H9 (cell line): ENCODE data around the gene TMEM63B. TPM values are rescaled to one million over a fixed set of nuclear protein-coding genes. Genes with fewer than 3 reads are reported as not detected.
A peak's percentile ranks its signal among the peaks of the same experiment; 100 is the strongest.

Experiments used
- DNase-seq: peaks from one replicate; pipeline ENCODE4 v3.0.0-alpha.2; 2017
- H2AFZ ChIP-seq: one replicate; pipeline ENCODE4 v1.6.1; 2013; ENCODE audit warnings: mild to moderate bottlenecking, low read length, control low read depth, moderate library complexity
- H2AK5ac ChIP-seq: 2 replicates; pipeline ENCODE4 v1.6.1; 2013; ENCODE audit warnings: low read length, control low read depth, mixed read lengths; ENCODE audit not compliant: insufficient read length
- H2BK120ac ChIP-seq: one replicate; pipeline ENCODE4 v1.6.1; 2013; ENCODE audit warnings: low read depth, mild to moderate bottlenecking, low read length, control low read depth, inconsistent platforms; ENCODE audit not compliant: poor library complexity, severe bottlenecking
- H2BK12ac ChIP-seq: 2 replicates; pipeline ENCODE4 v1.6.1; 2013; ENCODE audit warnings: low read length, control low read depth, mixed read lengths, low read depth; ENCODE audit not compliant: insufficient read length
- H2BK15ac ChIP-seq: 2 replicates; pipeline ENCODE4 v1.6.1; 2013; ENCODE audit warnings: low read depth, low read length, control low read depth
- H2BK20ac ChIP-seq: one replicate; pipeline ENCODE4 v1.6.1; 2013; ENCODE audit warnings: low read depth, mild to moderate bottlenecking, low read length, control low read depth, inconsistent platforms; ENCODE audit not compliant: poor library complexity, severe bottlenecking
- H2BK5ac ChIP-seq: 2 replicates; pipeline ENCODE4 v1.6.1; 2013; ENCODE audit warnings: low read length, control low read depth, mixed read lengths; ENCODE audit not compliant: insufficient read length
- H3K14ac ChIP-seq: 2 replicates; pipeline ENCODE4 v1.6.1; 2013; ENCODE audit warnings: low read length, control low read depth; ENCODE audit not compliant: insufficient read depth
- H3K18ac ChIP-seq: 2 replicates; pipeline ENCODE4 v1.6.1; 2013; ENCODE audit warnings: low read depth, mild to moderate bottlenecking, mixed read lengths, low read length, control low read depth; ENCODE audit not compliant: insufficient read length
- H3K23ac ChIP-seq: 2 replicates; pipeline ENCODE4 v1.6.1; 2013; ENCODE audit warnings: low read length, control low read depth, mixed read lengths, low read depth; ENCODE audit not compliant: insufficient read length
- H3K23me2 ChIP-seq: 2 replicates; pipeline ENCODE4 v1.6.1; 2013; ENCODE audit warnings: low read depth, mild to moderate bottlenecking, mixed read lengths, low read length, control low read depth; ENCODE audit not compliant: insufficient read length, poor library complexity, severe bottlenecking
- H3K27ac ChIP-seq: 2 replicates; pipeline ENCODE4 v1.5.1; 2013; ENCODE audit warnings: low read length, control low read depth, mixed read lengths, low read depth; ENCODE audit not compliant: insufficient read length
- H3K27me3 ChIP-seq: 2 replicates; pipeline ENCODE4 v1.6.1; 2013; ENCODE audit warnings: low read length, control low read depth, inconsistent platforms; ENCODE audit not compliant: insufficient read depth
- H3K4ac ChIP-seq: 2 replicates; pipeline ENCODE4 v1.6.1; 2013; ENCODE audit warnings: low read depth, mild to moderate bottlenecking, control low read depth, inconsistent platforms, low read length, moderate library complexity
- H3K4me1 ChIP-seq: 2 replicates; pipeline ENCODE4 v1.6.1; 2013; ENCODE audit warnings: low read length, control low read depth, inconsistent platforms; ENCODE audit not compliant: insufficient read depth
- H3K4me2 ChIP-seq: 2 replicates; pipeline ENCODE4 v1.6.1; 2013; ENCODE audit warnings: low read length, control low read depth, mixed read lengths; ENCODE audit not compliant: insufficient read length, insufficient read depth
- H3K56ac ChIP-seq: 2 replicates; pipeline ENCODE4 v1.6.1; 2013; ENCODE audit warnings: low read depth, mild to moderate bottlenecking, mixed read lengths, low read length, control low read depth; ENCODE audit not compliant: insufficient read length
- H3K79me1 ChIP-seq: 2 replicates; pipeline ENCODE4 v1.6.1; 2013; ENCODE audit warnings: low read depth, mild to moderate bottlenecking, moderate library complexity, low read length, control low read depth, inconsistent platforms; ENCODE audit not compliant: insufficient read depth, poor library complexity, severe bottlenecking
- H3K79me2 ChIP-seq: 2 replicates; pipeline ENCODE4 v1.6.1; 2013; ENCODE audit warnings: low read length, control low read depth, inconsistent platforms; ENCODE audit not compliant: insufficient read depth
- H3K9ac ChIP-seq: 2 replicates; pipeline ENCODE4 v1.6.1; 2013; ENCODE audit warnings: low read length, control low read depth, mixed read lengths; ENCODE audit not compliant: insufficient read length; ENCODE audit errors: extremely low read depth
- H3K9me3 ChIP-seq: one replicate; pipeline ENCODE4 v1.6.1; 2013; ENCODE audit warnings: low read depth, low read length, inconsistent platforms; ENCODE audit not compliant: control insufficient read depth
- H3T11ph ChIP-seq: one replicate; pipeline ENCODE4 v1.6.1; 2013; ENCODE audit warnings: mild to moderate bottlenecking, low read length, control low read depth, inconsistent platforms
- H4K20me1 ChIP-seq: one replicate; pipeline ENCODE4 v1.6.1; 2013; ENCODE audit not compliant: control insufficient read depth, insufficient read length, insufficient read depth
- H4K5ac ChIP-seq: 2 replicates; pipeline ENCODE4 v1.6.1; 2013; ENCODE audit warnings: low read depth, mild to moderate bottlenecking, mixed read lengths, low read length, control low read depth; ENCODE audit not compliant: insufficient read length
- H4K8ac ChIP-seq: replicated peaks from 2 replicates; pipeline ENCODE4 v1.6.1; 2013; ENCODE audit warnings: low read length, control low read depth, mixed read lengths, low read depth; ENCODE audit not compliant: insufficient read length
- H4K91ac ChIP-seq: 2 replicates; pipeline ENCODE4 v1.6.1; 2013; ENCODE audit warnings: low read depth, mild to moderate bottlenecking, moderate library complexity, mixed read lengths, low read length, control low read depth; ENCODE audit not compliant: insufficient read length
- H3K27ac Mint-ChIP-seq, 3 experiments: 2 replicates in 2 of 3; 3 replicates in 1 of 3; pipeline ENCODE4 v1.8.0; 2020 to 2021; ENCODE audit warnings: mixed read lengths in 3 of 3, mild to moderate bottlenecking in 1 of 3, moderate library complexity in 1 of 3
- H3K27me3 Mint-ChIP-seq: 2 replicates; pipeline ENCODE4 v1.8.0; 2021; ENCODE audit warnings: low read depth, mild to moderate bottlenecking, moderate library complexity, mixed read lengths
- H3K36me3 Mint-ChIP-seq, 3 experiments: 2 replicates in 2 of 3; 3 replicates in 1 of 3; pipeline ENCODE4 v1.8.0; 2020 to 2021; ENCODE audit warnings: low read depth in 3 of 3, mixed read lengths in 3 of 3; ENCODE audit not compliant: insufficient read depth in 1 of 3
- H3K4me1 Mint-ChIP-seq, 2 experiments: 2 replicates each; pipeline ENCODE4 v1.8.0; 2020; ENCODE audit warnings: mixed read lengths in 2 of 2
- H3K4me3 Mint-ChIP-seq, 2 experiments: 2 replicates in 1 of 2; 3 replicates in 1 of 2; pipeline ENCODE4 v1.8.0; 2020 to 2021; ENCODE audit warnings: mild to moderate bottlenecking in 2 of 2, mixed read lengths in 2 of 2, moderate library complexity in 1 of 2
- H3K9me3 Mint-ChIP-seq, 2 experiments: 2 replicates in 1 of 2; 3 replicates in 1 of 2; pipeline ENCODE4 v1.8.0; 2020; ENCODE audit warnings: mild to moderate bottlenecking in 2 of 2, mixed read lengths in 2 of 2, moderate library complexity in 1 of 2
- CTCF ChIP-seq: fragments of 200-600 bp; sonication (generic); conservative IDR thresholded peaks from 3 replicates; pipeline ENCODE4 v1.8.0; 2021; ENCODE audit warnings: antibody characterized with exemption, mild to moderate bottlenecking
- WGBS: extraction: QIAGEN DNeasy Blood & Tissue Kit; methylation state at CpG from one replicate; pipeline ENCODE4 v1.1.7; 2013; ENCODE audit warnings: missing lambda C conversion rate, low lambda C conversion rate, mixed read lengths; ENCODE audit not compliant: insufficient read length; ENCODE audit errors: extremely low coverage; 5-methylcytosine and 5-hydroxymethylcytosine counted together
- total RNA-seq: library from RNA; stranded (reverse); gene quantifications from 2 replicates; pipeline ENCODE4 v1.2.1, GENCODE V29; 2021

The TMEM63B gene
- total RNA-seq, 1 experiment from 2014 or later, result 56.3 TPM

- H3K23me2 ChIP-seq, result no peaks in the 10 kb centered on the region
- H3K4ac ChIP-seq, result no peak overlapping the region
- no peak overlapping the region for H4K8ac ChIP-seq
- H2BK15ac ChIP-seq, result no peak overlapping the region
- H3K4me1 Mint-ChIP-seq, result peaks cover 3 to 4% of the 10 kb centered on the region in 2 experiments
- no peak overlapping the region for H3K18ac ChIP-seq
- no peak overlapping the region for H4K91ac ChIP-seq
- no peak overlapping the region for H3K4me3 Mint-ChIP-seq
- no peak for DNase-seq
- no peak overlapping the region for H3K56ac ChIP-seq
- no peak overlapping the region for H3K4me2 ChIP-seq
- H3K14ac ChIP-seq, result no peak overlapping the region
- H3K9me3 Mint-ChIP-seq, result no peaks in the 10 kb centered on the region
- H3K27me3 ChIP-seq, result no peaks in the 10 kb centered on the region
- no peak overlapping the region for H2BK12ac ChIP-seq
- H3T11ph ChIP-seq, result no peak overlapping the region
- peaks cover 7% of the 10 kb centered on the region for H4K20me1 ChIP-seq
- H3K79me1 ChIP-seq, result no peaks in the 10 kb centered on the region
- no peak overlapping the region for H3K23ac ChIP-seq
- no peaks in the 10 kb centered on the region for H3K79me2 ChIP-seq
- no CpG with 5 or more reads among the region's 10 CpGs for WGBS
- TF ChIP-seq CTCF, result no peak
- H3K27me3 Mint-ChIP-seq, result peaks cover 2% of the 10 kb centered on the region; the same call in 1 of the 2 replicates
- no peak overlapping the region for H3K27ac ChIP-seq
- H4K5ac ChIP-seq, result no peak overlapping the region
- H2BK5ac ChIP-seq, result no peak overlapping the region
- no peak overlapping the region for H2BK20ac ChIP-seq
- H2BK120ac ChIP-seq, result no peak overlapping the region
- no peaks in the 10 kb centered on the region for H3K4me1 ChIP-seq
- peak overlapping the region in 1 of 3 experiments; percentile 15; a peak in 1 of 7 replicates for H3K27ac Mint-ChIP-seq
- no peak overlapping the region for H2AK5ac ChIP-seq
- peaks cover 12 to 63% (median 45%) of the 10 kb centered on the region in 3 experiments; a peak in 6 of 7 replicates for H3K36me3 Mint-ChIP-seq
- H2AFZ ChIP-seq, result no peak overlapping the region
- no peaks in the 10 kb centered on the region for H3K9me3 ChIP-seq
- no peak overlapping the region for H3K9ac ChIP-seq
Observed at GRCh38 chr6:44146685-44147084, 19.3 kb downstream of the TMEM63B start.
